GM12892 (cell line): Measurements from ENCODE around the gene SLC39A2.

Experiments used
- POLR2A ChIP-seq: IDR thresholded peaks from 2 replicates; pipeline ENCODE4 v1.6.1; 2011; ENCODE audit warnings: low read depth, low read length, control low read depth
- POLR2AphosphoS5 ChIP-seq: IDR thresholded peaks from 2 replicates; pipeline ENCODE4 v1.6.1; 2011; ENCODE audit warnings: low read depth, low read length, control low read depth
- TAF1 ChIP-seq: IDR thresholded peaks from 2 replicates; pipeline ENCODE4 v1.6.1; 2011; ENCODE audit warnings: low read depth, mild to moderate bottlenecking, control low read depth, low read length, borderline replicate concordance

DNA sequence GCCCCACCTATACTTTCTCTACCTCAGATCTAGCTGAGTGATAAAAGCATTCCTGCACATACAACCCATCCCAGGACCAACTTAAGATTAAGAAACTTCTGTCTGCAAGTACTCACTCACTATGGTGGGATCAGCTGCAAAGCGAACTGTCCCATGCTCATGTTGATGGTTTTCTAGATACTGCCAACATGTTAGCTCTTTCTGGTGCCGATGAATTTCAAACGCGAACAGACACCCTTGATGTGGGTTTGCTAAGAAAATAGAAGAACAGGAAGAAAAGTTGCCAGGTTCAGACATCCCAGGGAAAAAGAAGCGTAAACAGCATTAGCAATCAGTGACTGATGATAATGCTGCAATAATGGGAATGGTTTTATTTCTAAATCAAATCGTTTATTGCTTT, 1.5 kb upstream of the SLC39A2 start:
- TF ChIP-seq POLR2A (no peak), POLR2AphosphoS5 (no peak), TAF1 (no peak)
